Panc1 (cell line): ENCODE data around the gene FHAD1.

Experiments
- CTCF ChIP-seq: fragments of 450-650 bp; IDR thresholded peaks from 2 replicates; pipeline ENCODE4 v1.5.1; 2017; ENCODE audit warnings: mild to moderate bottlenecking
- POLR2AphosphoS5 ChIP-seq: IDR thresholded peaks from 2 replicates; pipeline ENCODE4 v1.6.1; 2012; ENCODE audit warnings: mild to moderate bottlenecking, low read depth, low read length, moderate library complexity
- REST ChIP-seq, 2 experiments: IDR thresholded peaks; 2 replicates each; pipeline ENCODE4 v1.6.1; 2011 to 2012; ENCODE audit warnings: low read depth in 2 of 2, control low read depth in 1 of 2, low read length in 1 of 2, mild to moderate bottlenecking in 1 of 2, moderate library complexity in 1 of 2; ENCODE audit not compliant: insufficient read depth in 1 of 2

- TF ChIP-seq CTCF (no peak), POLR2AphosphoS5 (no peak), REST (IDR thresholded peaks at IDR 0.05; ENCODE audit: insufficient read depth in 1 of 2, low read depth in 2 of 2, low read length in 1 of 2) (no peak)
Observed at GRCh38 chr1:15350151-15350550, 103.1 kb downstream of the FHAD1 start.
